AG09319 (cell line): ENCODE results near the gene AUTS2.

ENCODE experiments used
- DNase-seq: peaks from one replicate; pipeline ENCODE4 v3.0.0-alpha.2; 2010; ENCODE audit warnings: low read depth; ENCODE audit errors: extremely low read depth
- TF ChIP-seq, protein P1 (sequence below): IDR thresholded peaks from 2 replicates; pipeline ENCODE4 v1.5.1; 2011; ENCODE audit warnings: low read depth, mild to moderate bottlenecking, inconsistent platforms, low read length, moderate library complexity

The AUTS2 gene

DNA sequence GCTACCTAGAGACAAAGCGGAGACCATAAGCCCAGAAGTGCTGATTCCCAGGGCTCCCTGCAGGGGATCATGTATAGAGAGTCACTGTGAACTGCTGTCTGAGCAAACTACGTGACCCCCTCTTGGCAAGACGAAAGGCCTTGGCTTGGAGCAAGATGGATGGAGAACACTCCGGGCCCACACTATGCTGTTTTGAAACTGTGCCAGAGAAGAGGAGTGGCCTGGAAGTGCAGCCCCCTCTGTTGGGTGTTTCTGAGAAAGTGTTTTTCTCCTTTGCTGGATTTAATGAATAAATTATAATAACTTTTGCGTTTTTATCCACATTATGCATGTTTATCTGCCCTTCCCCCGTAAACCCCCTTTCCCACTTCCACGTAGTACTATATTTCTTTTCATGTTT is 894.4 kb downstream of the AUTS2 start:
- TF ChIP-seq, protein P1, sequence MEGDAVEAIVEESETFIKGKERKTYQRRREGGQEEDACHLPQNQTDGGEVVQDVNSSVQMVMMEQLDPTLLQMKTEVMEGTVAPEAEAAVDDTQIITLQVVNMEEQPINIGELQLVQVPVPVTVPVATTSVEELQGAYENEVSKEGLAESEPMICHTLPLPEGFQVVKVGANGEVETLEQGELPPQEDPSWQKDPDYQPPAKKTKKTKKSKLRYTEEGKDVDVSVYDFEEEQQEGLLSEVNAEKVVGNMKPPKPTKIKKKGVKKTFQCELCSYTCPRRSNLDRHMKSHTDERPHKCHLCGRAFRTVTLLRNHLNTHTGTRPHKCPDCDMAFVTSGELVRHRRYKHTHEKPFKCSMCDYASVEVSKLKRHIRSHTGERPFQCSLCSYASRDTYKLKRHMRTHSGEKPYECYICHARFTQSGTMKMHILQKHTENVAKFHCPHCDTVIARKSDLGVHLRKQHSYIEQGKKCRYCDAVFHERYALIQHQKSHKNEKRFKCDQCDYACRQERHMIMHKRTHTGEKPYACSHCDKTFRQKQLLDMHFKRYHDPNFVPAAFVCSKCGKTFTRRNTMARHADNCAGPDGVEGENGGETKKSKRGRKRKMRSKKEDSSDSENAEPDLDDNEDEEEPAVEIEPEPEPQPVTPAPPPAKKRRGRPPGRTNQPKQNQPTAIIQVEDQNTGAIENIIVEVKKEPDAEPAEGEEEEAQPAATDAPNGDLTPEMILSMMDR = no peak
- no peak for DNase-seq

DNA sequence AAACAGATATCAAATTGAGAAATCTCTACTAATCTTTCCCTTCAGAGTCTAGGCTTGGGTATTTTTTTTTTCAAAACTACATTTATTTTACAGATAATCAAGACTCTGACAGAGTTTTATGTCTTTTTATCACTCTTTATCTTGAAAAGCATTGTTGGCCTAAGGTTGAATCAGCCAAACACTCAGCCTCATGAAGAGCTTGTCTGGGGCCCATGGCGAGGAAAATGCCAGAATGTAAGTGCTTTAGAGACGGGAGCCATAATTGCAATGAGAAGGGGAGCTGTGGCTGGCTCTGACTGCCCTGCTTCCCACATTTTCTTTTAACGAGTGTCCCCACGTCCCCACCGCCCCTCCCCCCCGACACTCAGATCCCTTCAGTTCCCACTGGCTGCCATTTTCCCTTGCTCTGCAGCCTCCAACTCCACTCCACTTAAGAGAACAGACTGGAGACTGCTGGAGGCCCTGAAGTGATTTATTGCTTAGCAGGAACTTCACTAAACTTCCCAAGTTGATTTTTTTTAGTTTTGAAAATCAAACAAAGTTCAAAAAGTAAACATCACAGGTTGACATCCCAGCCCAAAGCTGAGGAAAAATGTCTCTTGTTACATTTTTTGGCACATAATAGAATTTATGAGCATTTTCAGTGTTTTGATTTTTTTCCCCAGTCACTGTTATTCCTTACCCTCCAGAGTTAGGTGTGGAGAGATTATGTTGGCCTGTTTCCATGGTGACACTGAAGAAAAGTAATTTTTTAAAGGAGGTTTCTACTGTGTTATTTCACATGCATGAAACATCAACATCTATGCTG is 896.2 kb downstream of the AUTS2 start:
- no peak for DNase-seq
- TF ChIP-seq, protein P1 = no peak

DNA sequence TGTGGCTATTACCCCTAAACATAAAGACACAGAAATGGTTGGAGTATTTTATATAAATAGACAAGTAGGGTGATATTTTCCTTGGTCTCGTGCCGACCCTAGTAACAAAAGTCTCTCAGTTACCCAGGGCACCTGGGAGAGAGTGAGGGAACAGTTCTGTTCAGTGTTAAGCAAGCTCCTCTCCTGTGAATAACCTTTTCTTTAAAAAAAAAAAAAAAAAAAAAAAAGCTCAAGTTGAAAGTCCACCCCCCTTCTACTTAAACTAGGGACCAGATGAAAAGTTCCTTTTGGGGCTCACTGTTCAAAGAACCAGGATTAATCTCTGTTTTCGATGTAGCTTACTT is 896.7 kb downstream of the AUTS2 start:
- DNase-seq = no peak
- TF ChIP-seq, protein P1 = no peak

DNA sequence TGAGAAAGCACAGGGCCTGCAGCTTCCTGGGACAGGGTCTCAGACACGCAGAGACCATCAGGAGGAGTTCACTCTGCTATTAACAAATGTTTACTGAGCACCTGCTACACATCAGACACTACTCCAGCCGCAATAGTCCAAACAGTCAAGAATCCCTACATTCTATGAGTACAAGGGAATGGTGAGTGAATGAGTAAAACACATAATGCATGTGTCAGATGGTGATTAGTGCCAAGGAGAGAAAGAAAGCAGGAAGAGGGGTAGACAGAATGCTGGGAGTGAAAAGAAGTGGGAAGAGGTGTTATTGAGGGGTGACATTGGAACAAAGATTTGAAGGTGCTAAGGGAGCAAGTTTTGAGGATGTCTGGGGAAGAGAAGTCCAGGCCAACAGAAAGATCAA is 899.5 kb downstream of the AUTS2 start:
- TF ChIP-seq, protein P1 = no peak
- no peak for DNase-seq

DNA sequence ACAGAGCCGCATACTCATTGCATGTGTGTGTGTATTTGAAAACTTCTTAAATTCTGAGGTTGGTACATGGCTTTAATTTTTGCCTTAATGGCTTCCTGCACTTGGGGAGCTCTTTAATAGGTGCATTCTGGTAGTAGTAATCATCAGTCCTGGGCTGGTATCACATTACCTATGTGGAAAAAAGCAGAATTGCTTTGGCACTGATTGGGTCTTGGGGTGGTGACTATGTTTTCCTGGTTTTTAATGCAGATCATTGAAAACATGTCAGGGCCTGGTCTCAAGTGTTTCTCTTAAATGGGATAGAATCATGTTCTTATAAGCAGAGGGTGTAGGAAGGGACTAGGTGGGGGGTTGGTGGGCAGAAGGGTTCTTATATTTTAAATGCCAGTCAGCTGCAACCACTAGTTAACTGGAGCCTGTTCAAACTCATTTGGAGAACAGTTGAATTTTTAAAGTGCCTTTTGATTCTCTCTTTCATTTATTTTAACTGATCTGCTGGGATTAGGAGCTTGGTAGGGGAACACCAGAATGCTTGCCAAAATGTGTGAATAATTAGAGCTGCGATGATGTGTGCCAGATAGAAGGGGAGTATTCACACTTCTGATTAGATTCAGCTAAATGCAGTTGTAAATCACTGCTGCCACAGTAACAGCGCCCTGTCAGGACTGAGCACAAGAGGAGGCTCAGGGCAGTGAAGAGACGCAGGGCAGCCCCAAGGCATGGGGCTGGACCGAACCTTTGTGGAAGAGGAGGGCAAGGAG is 900.1 kb downstream of the AUTS2 start:
- TF ChIP-seq, protein P1 = no peak

DNA sequence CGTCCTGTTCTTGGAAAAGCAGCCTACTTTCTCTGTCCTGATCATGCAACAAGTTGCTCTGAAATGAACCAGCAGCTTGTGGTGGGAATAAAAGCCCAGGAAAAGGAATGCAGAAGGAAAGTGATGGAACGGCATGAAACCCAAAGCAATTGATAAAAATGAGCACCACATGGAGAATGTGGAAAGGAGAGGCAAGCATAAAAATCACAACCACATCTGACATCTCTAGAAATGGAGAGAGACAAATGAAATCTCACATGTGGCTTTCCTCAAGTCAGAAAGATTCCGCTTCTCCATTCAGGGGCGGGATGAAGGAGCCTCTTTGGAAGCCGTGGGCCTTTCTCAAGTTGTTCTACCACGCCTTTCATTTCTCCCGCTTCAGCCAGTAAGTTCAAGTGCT is 902.0 kb downstream of the AUTS2 start:
- TF ChIP-seq, protein P1 = no peak
- DNase-seq = no peak

More for the DNA sequence above, 900.1 kb downstream of the AUTS2 start:
- DNase-seq = no peak

DNA sequence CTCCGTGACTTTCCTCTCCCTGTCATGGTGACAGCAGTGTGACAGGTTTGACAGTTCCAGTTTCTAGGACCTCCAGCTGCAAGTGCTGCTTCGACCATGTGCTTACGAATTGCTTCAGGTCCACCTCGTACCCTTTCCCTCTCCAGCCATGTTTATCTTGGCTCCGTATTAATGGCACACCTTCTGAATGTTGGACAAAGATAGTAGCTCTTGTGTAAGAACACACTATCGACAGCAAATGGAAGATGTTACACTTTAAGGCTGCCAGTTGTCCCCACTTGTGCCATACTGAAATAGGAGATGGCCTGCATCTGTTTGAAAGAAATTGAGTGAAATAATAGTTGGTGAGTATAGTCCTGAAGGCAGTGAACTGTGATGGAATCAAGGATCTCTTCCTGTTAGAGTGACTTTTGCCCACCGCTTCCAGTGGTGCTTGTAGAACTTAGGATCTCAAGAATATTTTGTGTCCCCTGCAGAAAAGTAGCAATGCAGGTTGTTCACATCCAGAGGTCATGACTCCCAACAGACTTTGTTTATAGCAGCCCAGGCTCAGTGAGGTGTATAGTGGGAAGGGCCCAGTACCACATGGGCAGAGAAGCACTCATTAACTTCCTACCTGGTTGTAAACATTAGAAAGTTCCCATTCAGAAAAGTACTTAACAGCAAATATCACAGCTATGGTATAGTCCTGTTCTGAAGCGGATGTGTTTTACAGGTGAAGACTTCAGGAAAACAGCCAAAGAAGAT is 904.0 kb downstream of the AUTS2 start:
- TF ChIP-seq, protein P1 = no peak
- DNase-seq = no peak
